ENCODE measurements around the gene LGR5.
"Not testable (repeated sequence)": the region's sequence is repeated elsewhere in the genome, so short reads cannot be mapped to it uniquely, and the experiment has no call there.

Gene LGR5

GRCh38 chr12:71475280-71475679 is 35.7 kb downstream of the LGR5 start:
- DNase-seq (ENCODE audit: low read depth in 2 of 2) = no peak

GRCh38 chr12:71476513-71476912 is 36.9 kb downstream of the LGR5 start:
- DNase-seq (ENCODE audit: low read depth in 2 of 2) = no peak

DNA sequence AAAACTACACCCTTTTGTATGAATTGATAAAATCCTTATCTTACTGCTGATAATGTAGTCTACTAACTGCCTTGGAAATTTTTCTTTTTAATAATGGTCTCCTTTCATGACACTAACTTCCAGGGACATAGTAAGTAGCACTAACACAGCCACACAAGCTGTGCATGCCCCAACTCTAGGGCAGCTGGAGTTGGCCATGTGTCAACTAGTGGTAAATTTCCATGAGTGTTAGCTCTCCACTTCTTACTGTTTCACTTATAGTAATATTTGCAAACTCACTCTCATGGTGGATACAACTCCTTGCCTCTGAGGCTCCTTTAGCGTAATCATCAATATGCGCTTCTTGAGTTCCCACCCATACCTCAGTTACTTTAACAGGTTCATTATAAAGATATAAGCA is 38.0 kb downstream of the LGR5 start:
- no peak for DNase-seq (ENCODE audit: low read depth in 2 of 2)

DNA sequence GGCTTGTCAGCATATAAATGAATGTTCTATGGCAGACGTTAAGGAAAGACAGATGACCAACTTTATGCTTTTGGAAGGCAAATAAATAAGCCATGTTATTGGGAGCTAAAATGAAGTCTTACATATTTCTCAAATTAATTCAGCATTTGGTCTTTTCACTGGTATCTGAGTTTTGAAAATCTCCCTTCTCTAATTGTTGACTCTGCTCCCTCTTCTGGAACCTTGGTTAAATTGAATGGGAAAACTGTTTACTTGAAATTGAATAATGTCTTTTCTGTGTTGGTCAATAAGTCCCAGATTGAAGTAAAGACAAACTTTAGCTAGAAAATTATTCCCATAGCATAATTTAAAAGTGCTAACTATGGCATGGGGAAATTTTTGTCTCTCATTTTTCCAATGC is 38.7 kb downstream of the LGR5 start:
- DNase-seq (ENCODE audit: low read depth in 2 of 2) = no peak

- DNase-seq (ENCODE audit: low read depth in 2 of 2) = no peak
Measured at GRCh38 chr12:71484272-71484905, 44.8 kb downstream of the LGR5 start.

- DNase-seq (ENCODE audit: low read depth in 2 of 2) = not testable (repeated sequence)
Measured at GRCh38 chr12:71490844-71491243, 51.2 kb downstream of the LGR5 start.

- DNase-seq (ENCODE audit: low read depth in 2 of 2) = no peak
Measured at GRCh38 chr12:71492604-71493003, 53.0 kb downstream of the LGR5 start.

- no peak for DNase-seq (ENCODE audit: low read depth in 2 of 2)
Measured at GRCh38 chr12:71499834-71500233, 60.2 kb downstream of the LGR5 start.

DNA sequence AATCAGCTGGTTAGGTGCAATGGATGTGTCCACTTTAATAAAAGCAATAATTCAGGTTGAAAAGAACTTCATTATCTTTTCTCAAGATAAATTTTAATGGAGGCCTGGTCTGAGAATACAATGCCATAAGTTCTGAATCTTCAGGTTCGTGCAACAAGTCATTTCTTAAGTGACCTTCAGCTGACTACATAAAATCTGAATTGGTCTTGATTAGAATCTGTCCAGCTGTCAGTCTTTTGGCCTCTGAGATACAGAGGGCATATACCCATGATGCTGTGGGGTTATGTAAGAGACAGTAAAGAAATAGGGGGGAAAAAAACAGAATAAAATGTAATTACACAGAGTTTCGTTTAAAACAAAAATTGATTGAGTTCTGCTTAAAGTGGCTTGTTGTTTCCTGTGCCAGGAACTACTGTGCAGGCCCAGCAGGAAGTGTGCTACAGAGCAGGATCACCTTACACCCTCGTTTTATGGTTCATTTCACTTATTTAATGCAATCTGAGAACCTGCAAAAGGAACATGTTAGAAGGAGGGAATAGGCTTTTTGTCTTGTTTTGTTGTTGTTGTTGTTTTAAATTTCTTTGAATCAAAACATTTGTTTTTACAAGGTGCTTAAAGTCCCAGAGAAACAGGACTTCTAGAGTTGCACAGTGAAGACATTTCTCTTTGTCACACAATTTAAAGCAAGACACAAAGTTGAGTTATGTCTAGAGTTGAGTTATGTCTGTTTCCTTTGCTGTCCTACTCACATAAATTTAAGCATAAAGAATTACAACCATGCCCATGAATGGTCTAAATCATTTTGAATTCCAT is 64.2 kb downstream of the LGR5 start:
- no peak for DNase-seq (ENCODE audit: low read depth in 2 of 2)

- DNase-seq (ENCODE audit: low read depth in 2 of 2) = no peak
Measured at GRCh38 chr12:71504476-71504875, 64.9 kb downstream of the LGR5 start.

DNA sequence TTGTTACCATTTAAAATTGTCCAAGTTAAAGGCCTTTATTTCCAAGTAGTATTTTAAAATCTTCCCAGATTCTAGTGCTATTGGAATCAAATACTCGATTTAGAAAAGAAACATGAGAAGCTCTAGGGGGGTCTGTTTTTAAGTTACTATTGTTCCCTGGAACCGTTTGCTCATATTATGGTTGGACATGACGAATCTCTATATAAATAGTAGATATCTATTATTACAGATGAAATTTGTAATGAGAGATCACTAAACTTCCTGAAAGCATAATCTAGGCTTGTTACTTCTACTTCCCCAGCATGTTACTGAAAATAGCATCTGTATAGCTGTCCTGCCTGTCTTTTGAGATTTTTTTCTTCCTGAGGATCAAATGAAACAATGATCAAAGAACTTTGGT is 70.1 kb downstream of the LGR5 start:
- no peak for DNase-seq (ENCODE audit: low read depth in 2 of 2)

- DNase-seq (ENCODE audit: low read depth in 2 of 2) = no peak
Measured at GRCh38 chr12:71517145-71517846, 77.7 kb downstream of the LGR5 start.

- no peak for DNase-seq (ENCODE audit: low read depth in 2 of 2)
Measured at GRCh38 chr12:71521125-71521524, 81.5 kb downstream of the LGR5 start.

DNA sequence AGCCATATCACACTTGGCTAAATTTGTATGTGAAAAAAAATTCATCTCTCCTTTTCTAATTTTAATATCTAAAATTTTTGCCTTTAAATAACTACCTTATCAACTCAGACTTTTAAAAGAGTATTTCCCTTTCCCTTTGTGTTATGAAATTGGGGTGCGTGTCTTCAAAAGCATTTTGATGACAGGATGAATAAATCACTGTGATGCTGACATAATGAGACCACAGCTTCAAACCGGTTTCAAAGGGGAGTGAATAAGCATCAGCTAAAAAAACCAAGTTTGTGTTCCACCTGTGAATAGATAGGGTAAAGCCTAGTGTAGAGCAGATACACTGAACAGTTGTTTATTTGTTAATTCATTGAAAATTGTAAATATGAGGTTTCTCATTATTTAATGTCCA is 85.0 kb downstream of the LGR5 start:
- no peak for DNase-seq (ENCODE audit: low read depth in 2 of 2)

GRCh38 chr12:71533703-71534102 is 94.1 kb downstream of the LGR5 start:
- DNase-seq (ENCODE audit: low read depth in 2 of 2) = no peak

DNA sequence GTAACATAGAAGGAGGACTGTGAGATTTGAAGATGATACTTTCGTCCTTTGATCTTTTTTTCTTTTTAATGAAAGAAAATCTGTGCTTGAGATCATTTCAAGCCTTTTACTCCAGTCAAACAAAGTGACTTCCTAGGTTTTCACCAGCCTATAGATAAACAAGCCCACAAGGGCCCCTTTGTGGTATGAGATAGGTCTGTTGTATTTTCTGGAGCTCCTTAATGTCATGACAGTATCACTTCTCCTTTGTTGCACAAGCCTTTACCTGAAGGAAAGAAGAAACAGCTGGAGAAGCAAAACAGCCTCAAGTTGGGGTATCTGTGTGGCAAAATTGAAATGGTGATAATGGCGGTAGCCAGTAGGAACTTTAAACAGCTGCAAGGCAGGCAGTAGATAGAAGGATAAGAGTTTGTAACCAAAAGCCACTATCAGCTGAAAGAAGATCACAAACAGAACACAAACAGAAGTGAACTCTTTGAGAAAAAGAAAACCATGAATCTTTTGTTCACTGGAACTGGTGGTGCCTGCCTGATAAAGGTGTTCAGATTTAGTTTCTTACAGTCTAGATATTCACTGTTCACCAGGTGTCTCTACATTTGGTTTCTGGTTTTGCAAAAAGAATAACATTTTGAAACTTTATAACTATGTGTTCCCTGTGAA is 96.8 kb downstream of the LGR5 start:
- DNase-seq (ENCODE audit: low read depth in 2 of 2) = no peak

DNA sequence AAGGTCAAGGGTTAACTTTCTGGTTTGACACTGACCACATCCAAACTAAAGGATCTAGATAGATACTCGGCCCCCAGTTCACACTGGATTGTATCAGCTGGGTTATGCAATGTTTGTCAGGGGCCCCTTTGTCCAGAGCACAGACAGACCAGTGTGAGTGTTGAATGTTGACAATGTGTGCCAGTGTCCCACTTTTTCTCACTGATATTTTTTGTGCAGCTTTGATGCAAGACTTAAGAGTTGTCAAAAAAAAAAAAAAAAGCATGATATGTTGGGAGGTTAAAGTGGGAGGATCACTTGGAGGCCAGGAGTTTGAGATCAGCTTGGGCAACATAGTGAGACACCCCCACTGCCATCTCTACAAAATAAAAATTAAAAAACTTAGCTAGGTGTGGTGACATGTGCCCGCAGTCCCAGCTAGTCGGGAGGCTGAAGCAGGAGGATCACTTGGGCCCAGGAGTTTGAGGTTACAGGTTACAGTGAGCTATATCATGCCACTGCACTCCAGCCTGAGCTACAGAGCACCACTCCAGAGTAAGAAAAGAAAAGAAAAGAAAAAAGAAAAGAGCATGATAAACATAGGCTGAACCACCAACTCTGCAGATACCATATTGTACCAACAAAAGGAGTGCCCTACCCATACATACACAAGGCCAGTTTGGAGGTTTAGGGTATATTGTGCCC is 97.5 kb downstream of the LGR5 start:
- DNase-seq (ENCODE audit: low read depth in 2 of 2) = no peak

GRCh38 chr12:71538807-71539206 is 99.2 kb downstream of the LGR5 start:
- DNase-seq (ENCODE audit: low read depth in 2 of 2) = no peak

DNA sequence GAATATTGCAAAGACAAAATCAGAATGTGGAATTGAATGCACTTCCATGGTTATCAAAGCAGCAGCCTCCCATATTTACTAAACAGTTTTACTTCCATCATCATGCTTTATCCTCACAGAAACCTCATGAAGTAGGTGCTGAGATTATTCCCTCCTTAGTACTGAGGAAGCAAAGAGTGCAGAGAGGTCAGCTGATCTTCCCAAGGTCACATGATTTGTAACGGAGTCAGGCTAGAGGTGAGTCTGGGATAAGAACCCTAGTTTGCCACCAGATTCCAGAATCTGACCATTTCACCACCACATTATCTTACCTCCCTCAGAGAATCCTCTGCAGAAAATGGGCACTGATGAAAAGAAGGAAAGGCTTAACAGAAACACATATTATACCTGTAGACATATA is 102.0 kb downstream of the LGR5 start:
- no peak for DNase-seq (ENCODE audit: low read depth in 2 of 2)

GRCh38 chr12:71546322-71546861 is 106.8 kb downstream of the LGR5 start:
- DNase-seq (ENCODE audit: low read depth in 2 of 2) = no peak

DNA sequence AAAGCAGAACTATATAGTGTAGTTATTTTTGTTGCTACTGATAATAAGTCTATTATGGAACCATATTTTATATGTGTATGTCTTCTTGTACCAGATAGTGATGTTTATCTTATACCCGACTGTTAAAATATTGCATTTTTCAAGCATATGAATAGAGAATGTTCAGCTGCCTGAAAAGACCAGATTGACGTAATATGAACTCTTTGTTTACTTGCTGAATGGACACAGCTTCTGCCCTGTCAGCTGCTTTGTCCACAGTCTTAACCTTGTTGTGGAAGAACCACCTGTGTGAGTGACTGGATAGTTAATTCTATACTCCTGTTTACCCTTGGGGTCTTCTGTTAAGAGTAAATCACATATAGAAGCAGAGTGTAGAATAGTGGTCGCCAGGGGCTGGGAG is 109.3 kb downstream of the LGR5 start:
- no peak for DNase-seq (ENCODE audit: low read depth in 2 of 2)

- no peak for DNase-seq (ENCODE audit: low read depth in 2 of 2)
Measured at GRCh38 chr12:71551529-71551928, 111.9 kb downstream of the LGR5 start.
